ENCODE data around the gene KIF20B. TPM values are rescaled to one million over a fixed set of nuclear protein-coding genes. Genes with fewer than 3 reads are reported as not detected.
A peak's percentile ranks its signal among the peaks of the same experiment; 100 is the strongest.
"Not testable (repeated sequence)": the region's sequence is repeated elsewhere in the genome, so short reads cannot be mapped to it uniquely, and the experiment has no call there.

The KIF20B gene
- total and polyA plus RNA-seq, 4 donors, result 0.91 to 12.9 (median 1.3) TPM

DNA sequence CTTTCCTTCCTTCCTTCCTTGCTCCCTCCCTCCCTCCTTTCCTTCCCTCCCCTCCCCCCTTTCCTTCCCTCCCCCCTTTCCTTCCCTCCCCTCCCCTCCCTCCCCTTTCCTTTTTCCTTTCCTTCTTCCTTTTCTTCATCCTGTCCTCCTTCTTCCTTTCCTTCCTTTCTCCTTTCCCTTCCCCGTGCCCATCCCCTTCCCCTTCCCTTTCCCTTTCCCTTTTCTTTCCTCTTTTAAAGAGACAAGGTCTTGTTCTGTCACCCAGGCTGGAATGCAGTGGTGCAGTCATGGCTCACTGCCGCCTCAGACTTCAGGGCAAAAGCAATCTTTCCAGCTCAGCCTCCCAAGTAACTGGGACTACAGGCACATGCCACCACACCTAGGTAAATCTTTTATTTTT, 54.0 kb downstream of the KIF20B start:
- TF ChIP-seq EGR1 (IDR thresholded peaks at IDR 0.05; ENCODE audit: low read depth in 2 of 2), result no peak
- TF ChIP-seq RAD21 (IDR thresholded peaks at IDR 0.05), result no peak
- no peak for TF ChIP-seq SP1 (IDR thresholded peaks at IDR 0.05)
- TF ChIP-seq YY1 (IDR thresholded peaks at IDR 0.05), result no peak
- TF ChIP-seq HNF4A (conservative IDR thresholded peaks at IDR 0.05), result no peak
- H3K27me3 ChIP-seq (ENCODE audit: control insufficient read depth in 4 of 4, insufficient read depth in 4 of 4, low read length in 3 of 4), result no peaks in the 10 kb centered on the region
- H3K36me3 ChIP-seq (ENCODE audit: control insufficient read depth in 4 of 4, insufficient read depth in 3 of 4, low read depth in 1 of 4, low read length in 3 of 4), result no peaks in the 10 kb centered on the region
- DNase-seq (ENCODE audit: low spot score), result no peak
- H3K27ac ChIP-seq (ENCODE audit: low read depth in 1 of 2, low read length in 2 of 2), result no peak overlapping the region
- no peak overlapping the region for H3K4me3 ChIP-seq (ENCODE audit: low read depth in 1 of 3, low read length in 3 of 3)
- H3K9me3 ChIP-seq (ENCODE audit: control insufficient read depth in 4 of 4, low read length in 3 of 4), result no peaks in the 10 kb centered on the region
- H3K9ac ChIP-seq (ENCODE audit: low read depth in 1 of 2, low read length in 2 of 2), result no peak overlapping the region
- peaks cover 0 to 3% (median 1%) of the 10 kb centered on the region in 4 donors for H3K4me1 ChIP-seq (ENCODE audit: control insufficient read depth in 4 of 4, insufficient read depth in 4 of 4, low read length in 3 of 4)
- WGBS, result 85% methylated on average over 2 of the region's 2 CpGs

DNA sequence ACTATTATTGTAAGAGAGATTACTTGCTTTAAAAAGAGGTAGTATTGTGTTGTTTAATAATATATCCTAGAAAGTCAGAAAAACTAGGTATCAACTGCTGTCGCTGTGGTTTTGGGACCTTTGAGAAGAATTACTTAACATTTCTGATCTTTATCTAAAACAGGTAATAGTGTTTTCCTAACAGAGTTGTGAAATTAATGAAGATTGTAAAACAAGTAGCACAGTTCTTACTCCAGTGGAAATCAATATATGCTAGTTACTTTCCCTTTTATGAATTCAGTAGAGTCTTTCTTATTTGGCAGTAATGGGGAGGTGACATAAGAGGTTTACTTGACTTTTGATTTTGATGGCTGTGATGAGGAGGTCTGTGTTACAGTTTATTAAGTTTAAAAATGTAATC, 58.1 kb downstream of the KIF20B start:
- WGBS, result 44% methylated on average over 1 of the region's 1 CpG

GRCh38 chr10:89763671-89764070, 62.3 kb downstream of the KIF20B start:
- not testable (repeated sequence) for H3K4me1 ChIP-seq (ENCODE audit: control insufficient read depth in 4 of 4, insufficient read depth in 4 of 4, low read length in 3 of 4); H3K9me3 ChIP-seq (ENCODE audit: control insufficient read depth in 4 of 4, low read length in 3 of 4); H3K9ac ChIP-seq (ENCODE audit: low read depth in 1 of 2, low read length in 2 of 2); H3K4me3 ChIP-seq (ENCODE audit: low read depth in 1 of 3, low read length in 3 of 3); H3K27me3 ChIP-seq (ENCODE audit: control insufficient read depth in 4 of 4, insufficient read depth in 4 of 4, low read length in 3 of 4); DNase-seq (ENCODE audit: low spot score); H3K27ac ChIP-seq (ENCODE audit: low read depth in 1 of 2, low read length in 2 of 2); H3K36me3 ChIP-seq (ENCODE audit: control insufficient read depth in 4 of 4, insufficient read depth in 3 of 4, low read depth in 1 of 4, low read length in 3 of 4)
- WGBS, result 96% methylated on average over 1 of the region's 1 CpG

More for the DNA sequence above, 58.1 kb downstream of the KIF20B start:
- H3K27ac ChIP-seq (ENCODE audit: low read depth in 1 of 2, low read length in 2 of 2), result no peak overlapping the region
- H3K9me3 ChIP-seq (ENCODE audit: control insufficient read depth in 4 of 4, low read length in 3 of 4), result no peaks in the 10 kb centered on the region
- H3K9ac ChIP-seq (ENCODE audit: low read depth in 1 of 2, low read length in 2 of 2), result no peak overlapping the region
- no peak overlapping the region for H3K4me3 ChIP-seq (ENCODE audit: low read depth in 1 of 3, low read length in 3 of 3)
- peaks cover 0 to 3% (median 1%) of the 10 kb centered on the region in 4 donors for H3K4me1 ChIP-seq (ENCODE audit: control insufficient read depth in 4 of 4, insufficient read depth in 4 of 4, low read length in 3 of 4)
- no peak for DNase-seq (ENCODE audit: low spot score)
- TF ChIP-seq HNF4A (conservative IDR thresholded peaks at IDR 0.05) (peak; percentile 24 to 35), RAD21 (IDR thresholded peaks at IDR 0.05) (no peak), GABPA (IDR thresholded peaks at IDR 0.05 in 1 of 2, conservative IDR thresholded peaks at IDR 0.05 in 1 of 2) (no peak), RXRA (IDR thresholded peaks at IDR 0.05) (peak in 1 of 2 donors; percentile 15), YY1 (IDR thresholded peaks at IDR 0.05) (no peak), HNF4G (IDR thresholded peaks at IDR 0.05) (no peak)
- H3K36me3 ChIP-seq (ENCODE audit: control insufficient read depth in 4 of 4, insufficient read depth in 3 of 4, low read depth in 1 of 4, low read length in 3 of 4), result peaks cover 0 to 2% (median 0%) of the 10 kb centered on the region in 4 donors
- no peaks in the 10 kb centered on the region for H3K27me3 ChIP-seq (ENCODE audit: control insufficient read depth in 4 of 4, insufficient read depth in 4 of 4, low read length in 3 of 4)

GRCh38 chr10:89771684-89772083, 70.3 kb downstream of the KIF20B start:
- DNase-seq (ENCODE audit: low spot score), result no peak
- Histone ChIP-seq H3K36me3 (ENCODE audit: control insufficient read depth in 4 of 4, insufficient read depth in 3 of 4, low read depth in 1 of 4, low read length in 3 of 4) (peaks cover 0 to 3% (median 0%) of the 10 kb centered on the region in 4 donors), H3K9ac (ENCODE audit: low read depth in 1 of 2, low read length in 2 of 2) (no peak overlapping the region), H3K27me3 (ENCODE audit: control insufficient read depth in 4 of 4, insufficient read depth in 4 of 4, low read length in 3 of 4) (no peaks in the 10 kb centered on the region), H3K27ac (ENCODE audit: low read depth in 1 of 2, low read length in 2 of 2) (no peak overlapping the region), H3K4me1 (ENCODE audit: control insufficient read depth in 4 of 4, insufficient read depth in 4 of 4, low read length in 3 of 4) (no peaks in the 10 kb centered on the region), H3K9me3 (ENCODE audit: control insufficient read depth in 4 of 4, low read length in 3 of 4) (no peaks in the 10 kb centered on the region), H3K4me3 (ENCODE audit: low read depth in 1 of 3, low read length in 3 of 3) (no peak overlapping the region)
- no peak for TF ChIP-seq HNF4G (IDR thresholded peaks at IDR 0.05)
- TF ChIP-seq SP1 (IDR thresholded peaks at IDR 0.05), result no peak
- TF ChIP-seq TAF1 (conservative IDR thresholded peaks at IDR 0.05), result no peak
- TF ChIP-seq, protein P1, sequence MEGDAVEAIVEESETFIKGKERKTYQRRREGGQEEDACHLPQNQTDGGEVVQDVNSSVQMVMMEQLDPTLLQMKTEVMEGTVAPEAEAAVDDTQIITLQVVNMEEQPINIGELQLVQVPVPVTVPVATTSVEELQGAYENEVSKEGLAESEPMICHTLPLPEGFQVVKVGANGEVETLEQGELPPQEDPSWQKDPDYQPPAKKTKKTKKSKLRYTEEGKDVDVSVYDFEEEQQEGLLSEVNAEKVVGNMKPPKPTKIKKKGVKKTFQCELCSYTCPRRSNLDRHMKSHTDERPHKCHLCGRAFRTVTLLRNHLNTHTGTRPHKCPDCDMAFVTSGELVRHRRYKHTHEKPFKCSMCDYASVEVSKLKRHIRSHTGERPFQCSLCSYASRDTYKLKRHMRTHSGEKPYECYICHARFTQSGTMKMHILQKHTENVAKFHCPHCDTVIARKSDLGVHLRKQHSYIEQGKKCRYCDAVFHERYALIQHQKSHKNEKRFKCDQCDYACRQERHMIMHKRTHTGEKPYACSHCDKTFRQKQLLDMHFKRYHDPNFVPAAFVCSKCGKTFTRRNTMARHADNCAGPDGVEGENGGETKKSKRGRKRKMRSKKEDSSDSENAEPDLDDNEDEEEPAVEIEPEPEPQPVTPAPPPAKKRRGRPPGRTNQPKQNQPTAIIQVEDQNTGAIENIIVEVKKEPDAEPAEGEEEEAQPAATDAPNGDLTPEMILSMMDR (IDR thresholded peaks at IDR 0.05; ENCODE audit: low read depth, low read length, missing input control), result no peak
- no peak for TF ChIP-seq REST (IDR thresholded peaks at IDR 0.05)
- no peak for TF ChIP-seq FOXA2 (IDR thresholded peaks at IDR 0.05)
- TF ChIP-seq ATF3 (IDR thresholded peaks at IDR 0.05), result no peak
- TF ChIP-seq EGR1 (IDR thresholded peaks at IDR 0.05; ENCODE audit: low read depth in 2 of 2), result no peak
- TF ChIP-seq HNF4A (conservative IDR thresholded peaks at IDR 0.05), result no peak
- no peak for TF ChIP-seq JUND (IDR thresholded peaks at IDR 0.05)
- TF ChIP-seq RXRA (IDR thresholded peaks at IDR 0.05), result no peak
- no peak for TF ChIP-seq YY1 (IDR thresholded peaks at IDR 0.05)
- TF ChIP-seq, protein P2, sequence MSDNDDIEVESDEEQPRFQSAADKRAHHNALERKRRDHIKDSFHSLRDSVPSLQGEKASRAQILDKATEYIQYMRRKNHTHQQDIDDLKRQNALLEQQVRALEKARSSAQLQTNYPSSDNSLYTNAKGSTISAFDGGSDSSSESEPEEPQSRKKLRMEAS (IDR thresholded peaks at IDR 0.05), result no peak
- TF ChIP-seq GABPA (IDR thresholded peaks at IDR 0.05 in 1 of 2, conservative IDR thresholded peaks at IDR 0.05 in 1 of 2), result no peak
- WGBS, result 94% methylated on average over 5 of the region's 5 CpGs

Data from liver (tissue), 9 donors.